Psoas muscle (tissue), 8 donors: ENCODE data around the gene APCDD1. TPM values are rescaled to one million over a fixed set of nuclear protein-coding genes. Genes with fewer than 3 reads are reported as not detected.

Experiments
- ATAC-seq, 4 donors: fragments of 200-7000 bp; cut with Tn5 transposase; one replicate each; pipeline ENCODE4 v1.9.1; 2020; ENCODE audit warnings: moderate library complexity in 3 of 4, mild to moderate bottlenecking in 2 of 4
- DNase-seq, 2 donors: peaks; one replicate each; pipeline ENCODE4 v3.0.0-alpha.2; 2020
- H3K27ac ChIP-seq: fragments of 200-600 bp; one replicate; pipeline ENCODE4 v1.8.0; 2022
- H3K27me3 ChIP-seq, 3 donors: fragments of 200-600 bp in 1 of 3; one replicate each; pipeline versions ENCODE4 v1.6.1 to v1.8.0; 2013 to 2022; ENCODE audit warnings: low read length in 2 of 3, mild to moderate bottlenecking in 2 of 3, moderate library complexity in 1 of 3; ENCODE audit not compliant: insufficient read depth in 3 of 3
- H3K36me3 ChIP-seq, 2 donors: fragments of 200-600 bp in 1 of 2; one replicate each; pipeline versions ENCODE4 v1.6.1 to v1.8.0; 2013 to 2022; ENCODE audit warnings: low read depth in 1 of 2, mild to moderate bottlenecking in 1 of 2, moderate library complexity in 1 of 2; ENCODE audit not compliant: insufficient read depth in 1 of 2
- H3K4me1 ChIP-seq: fragments of 200-600 bp; one replicate; pipeline ENCODE4 v1.8.0; 2022
- H3K4me3 ChIP-seq: fragments of 200-600 bp; one replicate; pipeline ENCODE4 v1.8.0; 2022; ENCODE audit warnings: mild to moderate bottlenecking
- H3K9me3 ChIP-seq: fragments of 200-600 bp; one replicate; pipeline ENCODE4 v1.8.0; 2022
- WGBS, 3 donors: extraction: QIAGEN DNeasy Blood & Tissue Kit; methylation state at CpG; one replicate each; pipeline versions ENCODE4 v1.1.6 to v1.1.7; 2013; 5-methylcytosine and 5-hydroxymethylcytosine counted together
- intact Hi-C, 2 donors: fragments of 100-400 bp; cut with DNase I; formaldehyde crosslinking; loops; one replicate each; pipeline versions ENCODE4 v1.11.0 to v1.14.2; 2022
- polyA plus RNA-seq, 3 donors: library from polyadenylated mRNA; stranded (reverse); fragments of 200-250 nt; gene quantifications; one replicate each; pipeline ENCODE4 v1.2.3, GENCODE V29; 2013
- total RNA-seq, 4 donors: library from RNA; stranded (reverse); fragmentation: NEBNext Ultra II Directional in 2 of 4; extraction: Animal tissue kit (Norgen Biotek cat#: 25700) in 2 of 4; gene quantifications; one replicate each; pipeline versions ENCODE4 v1.2.1 to v1.2.4, GENCODE V29; 2021 to 2023
- TF ChIP-seq, protein P1 (sequence below): fragments of 200-600 bp; IDR thresholded peaks from one replicate; pipeline ENCODE4 v1.8.0; 2022; ENCODE audit warnings: antibody characterized with exemption
- donor health status: healthy with polysubstance abuse.
- donor health status: DM: no; HTN: no; CAD: no; lungs with moderate emphysema.
- donor health status: Bipolar disorder and iron deficiency.
- donor health status: healthy.
- donor health status: DM: yes; HTN: yes; CAD: no.
- donor health status: DM: no; HTN: no; CAD: no.
- donor health status: DM: no; HTN: no; CAD: no.
- donor health status: DM: yes; HTN: yes; CAD: no.

Gene APCDD1
- total and polyA plus RNA-seq, 7 donors: 1.4 to 47.0 (median 6.3) TPM

DNA sequence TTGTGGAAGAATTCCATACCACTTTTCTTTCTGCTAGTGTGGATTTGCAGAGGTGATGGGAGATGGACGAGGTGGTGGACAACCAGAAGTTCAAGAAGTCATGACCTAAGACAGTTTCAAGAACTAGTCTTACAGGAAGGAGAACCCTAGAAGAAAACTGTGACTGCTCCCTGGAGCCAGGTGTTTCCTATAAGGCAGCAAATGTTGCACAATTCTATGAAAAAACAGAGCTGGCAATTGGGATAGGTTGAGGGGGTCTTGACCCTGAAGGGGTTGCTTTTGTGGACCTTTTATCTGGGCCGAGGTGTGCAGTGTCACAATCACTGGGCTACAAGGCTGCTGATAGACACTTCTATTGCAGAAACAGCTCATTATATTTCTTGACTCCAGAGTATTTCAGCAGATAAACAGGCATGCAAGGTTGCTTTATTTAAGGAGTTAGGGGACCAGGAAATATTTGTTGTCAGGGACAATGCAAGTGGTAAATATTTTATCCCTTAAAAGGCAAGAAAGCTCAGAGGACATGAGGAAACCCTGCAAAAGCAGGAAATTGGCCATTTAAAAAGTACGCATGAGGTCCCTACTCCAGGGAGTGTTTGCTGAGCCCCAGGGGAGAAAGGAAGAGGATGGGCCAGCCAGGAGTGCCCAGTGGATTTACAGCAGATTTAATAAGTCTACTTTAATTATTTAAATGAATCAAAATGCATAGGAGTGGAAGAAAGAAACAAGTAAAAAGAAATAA is 22.9 kb downstream of the APCDD1 start:
- DNase-seq: no peak
- H3K27me3 ChIP-seq: peaks cover 0 to 6% (median 2%) of the 10 kb centered on the region in 3 donors
- ATAC-seq: no peak
- H3K36me3 ChIP-seq: no peaks in the 10 kb centered on the region
- peaks cover 4% of the 10 kb centered on the region for H3K4me1 ChIP-seq
- TF ChIP-seq, protein P1, sequence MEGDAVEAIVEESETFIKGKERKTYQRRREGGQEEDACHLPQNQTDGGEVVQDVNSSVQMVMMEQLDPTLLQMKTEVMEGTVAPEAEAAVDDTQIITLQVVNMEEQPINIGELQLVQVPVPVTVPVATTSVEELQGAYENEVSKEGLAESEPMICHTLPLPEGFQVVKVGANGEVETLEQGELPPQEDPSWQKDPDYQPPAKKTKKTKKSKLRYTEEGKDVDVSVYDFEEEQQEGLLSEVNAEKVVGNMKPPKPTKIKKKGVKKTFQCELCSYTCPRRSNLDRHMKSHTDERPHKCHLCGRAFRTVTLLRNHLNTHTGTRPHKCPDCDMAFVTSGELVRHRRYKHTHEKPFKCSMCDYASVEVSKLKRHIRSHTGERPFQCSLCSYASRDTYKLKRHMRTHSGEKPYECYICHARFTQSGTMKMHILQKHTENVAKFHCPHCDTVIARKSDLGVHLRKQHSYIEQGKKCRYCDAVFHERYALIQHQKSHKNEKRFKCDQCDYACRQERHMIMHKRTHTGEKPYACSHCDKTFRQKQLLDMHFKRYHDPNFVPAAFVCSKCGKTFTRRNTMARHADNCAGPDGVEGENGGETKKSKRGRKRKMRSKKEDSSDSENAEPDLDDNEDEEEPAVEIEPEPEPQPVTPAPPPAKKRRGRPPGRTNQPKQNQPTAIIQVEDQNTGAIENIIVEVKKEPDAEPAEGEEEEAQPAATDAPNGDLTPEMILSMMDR: no peak
- 59 to 65% (median 65%) methylated on average over 3 of the region's 3 CpGs for WGBS, 3 donors
- H3K4me3 ChIP-seq: no peak overlapping the region
- H3K27ac ChIP-seq: no peak overlapping the region
- intact Hi-C loops: no loop called here
- no peaks in the 10 kb centered on the region for H3K9me3 ChIP-seq

DNA sequence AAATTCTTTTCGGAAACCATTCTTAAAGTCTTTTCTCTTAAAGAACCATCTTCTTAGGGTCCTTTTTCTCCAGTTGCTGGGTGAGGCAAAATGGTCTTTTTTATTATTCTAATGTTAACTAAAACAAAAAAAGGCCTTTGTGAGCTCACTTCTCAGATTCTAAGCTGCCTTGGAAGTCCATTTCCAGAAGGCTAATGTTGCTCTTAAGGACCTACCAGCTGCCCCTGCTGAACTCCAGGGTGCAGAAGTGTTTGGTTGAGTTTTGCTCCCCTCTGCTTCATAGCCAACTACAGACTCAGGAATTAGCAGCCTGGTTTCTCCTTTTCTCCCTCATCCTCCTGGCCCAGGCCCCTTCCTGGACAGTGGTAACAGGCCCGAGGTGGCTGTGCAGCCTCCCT is 23.4 kb downstream of the APCDD1 start:
- H3K36me3 ChIP-seq: no peaks in the 10 kb centered on the region
- intact Hi-C loops: no loop called here
- H3K27me3 ChIP-seq: peaks cover 0 to 6% (median 2%) of the 10 kb centered on the region in 3 donors
- ATAC-seq (no peak), DNase-seq (no peak)
- TF ChIP-seq, protein P1: no peak
- H3K4me1 ChIP-seq: peaks cover 4% of the 10 kb centered on the region
- no peak overlapping the region for H3K27ac ChIP-seq
- WGBS, 3 donors: 82 to 87% (median 87%) methylated on average over 2 of the region's 2 CpGs
- H3K9me3 ChIP-seq: no peaks in the 10 kb centered on the region
- no peak overlapping the region for H3K4me3 ChIP-seq

DNA sequence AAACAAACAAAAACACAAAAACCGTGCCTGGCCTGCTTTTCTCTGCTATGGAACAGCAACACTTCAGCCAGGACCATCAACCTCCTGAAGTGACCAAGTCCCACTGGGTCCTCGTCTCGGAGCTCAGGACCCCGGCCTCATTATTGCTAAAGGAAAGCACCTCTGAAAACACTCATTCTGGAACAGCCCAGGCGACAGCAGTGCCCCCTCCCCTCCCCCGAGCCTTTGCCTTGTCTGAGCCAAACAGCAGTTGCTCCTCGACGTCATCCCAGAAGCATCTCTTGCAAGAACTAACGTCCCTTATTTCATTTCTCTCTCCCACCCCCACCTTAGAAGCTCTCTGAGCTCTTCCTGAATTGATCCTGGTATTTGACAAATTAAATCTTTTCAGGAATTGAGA is 27.4 kb downstream of the APCDD1 start:
- Histone ChIP-seq H3K9me3 (no peaks in the 10 kb centered on the region), H3K4me3 (no peak overlapping the region), H3K36me3 (no peaks in the 10 kb centered on the region), H3K27ac (no peak overlapping the region), H3K4me1 (peaks cover 4% of the 10 kb centered on the region), H3K27me3 (peaks cover 0 to 6% (median 2%) of the 10 kb centered on the region in 3 donors)
- DNase-seq (no peak), ATAC-seq (no peak)
- WGBS, 3 donors: 58 to 64% (median 60%) methylated on average over 9 of the region's 9 CpGs
- TF ChIP-seq, protein P1: no peak
- intact Hi-C loops: no loop called here

DNA sequence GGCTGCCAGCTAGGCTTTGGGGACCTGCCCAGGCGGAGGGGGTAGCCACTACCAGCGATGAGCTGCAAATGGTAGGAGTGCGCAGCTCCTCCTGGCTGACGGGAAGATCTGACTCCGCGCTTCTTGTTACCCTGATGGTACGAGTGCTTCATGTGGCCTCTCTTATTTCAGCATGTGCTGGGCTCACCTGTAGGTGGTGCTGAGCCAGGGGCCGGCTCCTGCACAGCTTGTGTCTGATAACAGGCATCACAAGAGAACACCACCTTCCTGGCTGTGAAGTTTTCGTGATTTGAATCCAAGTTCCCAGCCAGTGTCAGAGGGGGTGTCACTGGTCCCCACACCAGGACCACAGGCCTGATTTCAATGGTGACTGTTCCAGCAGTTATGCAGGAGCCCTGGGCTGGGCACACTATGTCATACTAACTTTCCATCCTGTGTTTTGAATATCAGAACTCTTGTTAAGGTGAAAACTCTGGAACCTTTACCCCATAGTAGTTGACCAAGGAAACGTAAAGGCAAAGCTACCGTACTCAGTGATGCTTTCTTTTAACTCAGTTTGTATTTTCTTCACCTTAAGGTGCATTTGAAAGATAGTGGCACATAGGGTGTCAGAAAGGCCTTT is 28.0 kb downstream of the APCDD1 start:
- intact Hi-C loops: no loop called here
- DNase-seq (no peak), ATAC-seq (no peak)
- no peaks in the 10 kb centered on the region for H3K4me1 ChIP-seq
- no peak overlapping the region for H3K4me3 ChIP-seq
- H3K27me3 ChIP-seq: peaks cover 0 to 6% (median 2%) of the 10 kb centered on the region in 3 donors
- TF ChIP-seq, protein P1: no peak
- no peaks in the 10 kb centered on the region for H3K9me3 ChIP-seq
- H3K27ac ChIP-seq: no peak overlapping the region
- WGBS, 3 donors: 84 to 92% (median 86%) methylated on average over 11 of the region's 11 CpGs
- no peaks in the 10 kb centered on the region for H3K36me3 ChIP-seq
